H1 (cell line): ENCODE measurements around the gene CHCHD6. TPM values are rescaled to one million over a fixed set of nuclear protein-coding genes. Genes with fewer than 3 reads are reported as not detected.

Experiments used
- CTCF ChIA-PET: fragments of 300-600 bp; sonication (Branson Sonifier 250); formaldehyde crosslinking; loops from one replicate; lab custom pipeline; 2021; ENCODE audit not compliant: partially characterized antibody; lab: Charles Lee
- POLR2A ChIA-PET: fragments of 300-600 bp; sonication (Branson Sonifier 250); formaldehyde crosslinking; loops from one replicate; lab custom pipeline; 2021; ENCODE audit warnings: inconsistent platforms; ENCODE audit not compliant: partially characterized antibody; lab: Charles Lee
- DNase-seq, 2 experiments: peaks; one replicate each; pipeline versions ENCODE4 v3.0.0 to v3.0.0-alpha.2; 2010 to 2022; ENCODE audit warnings: low spot score in 2 of 2, low read depth in 1 of 2, mixed read lengths in 1 of 2
- FAIRE-seq: peaks from 2 replicates; lab custom pipeline; 2011; peaks lifted over from hg19 to GRCh38; lab: Jason Lieb, UNC
- H2AFZ ChIP-seq: 2 replicates; pipeline ENCODE4 v1.8.1; 2012; ENCODE audit warnings: low read length, inconsistent platforms
- H2AK5ac ChIP-seq: 2 replicates; pipeline ENCODE4 v1.6.1; 2013; ENCODE audit warnings: low read depth, low read length
- H2BK120ac ChIP-seq: replicated peaks from 2 replicates; pipeline ENCODE3; 2013; ENCODE audit warnings: low read depth, low read length, inconsistent platforms
- H2BK12ac ChIP-seq: 2 replicates; pipeline ENCODE4 v1.6.1; 2013; ENCODE audit warnings: low read depth, low read length
- H2BK15ac ChIP-seq: 2 replicates; pipeline ENCODE4 v1.6.1; 2013; ENCODE audit warnings: low read length
- H2BK20ac ChIP-seq: 2 replicates; pipeline ENCODE4 v1.6.1; 2013; ENCODE audit warnings: low read length
- H2BK5ac ChIP-seq: 2 replicates; pipeline ENCODE4 v1.6.1; 2013; ENCODE audit warnings: low read depth, low read length
- H3K14ac ChIP-seq: 2 replicates; pipeline ENCODE4 v1.6.1; 2013; ENCODE audit warnings: inconsistent platforms; ENCODE audit not compliant: insufficient read length
- H3K18ac ChIP-seq: 2 replicates; pipeline ENCODE4 v1.6.1; 2013; ENCODE audit warnings: low read length; ENCODE audit errors: extremely low read depth
- H3K23ac ChIP-seq: 2 replicates; pipeline ENCODE4 v1.6.1; 2013; ENCODE audit warnings: inconsistent platforms; ENCODE audit not compliant: insufficient read length
- H3K23me2 ChIP-seq: 2 replicates; pipeline ENCODE4 v1.6.1; 2013; ENCODE audit warnings: low read depth, low read length
- H3K27ac ChIP-seq: 2 replicates; pipeline ENCODE4 v1.6.1; 2011; ENCODE audit warnings: low read depth, low read length, inconsistent platforms
- H3K27me3 ChIP-seq, 4 experiments: replicated peaks in 1 of 4; 1 replicate in 1 of 4; 2 replicates in 3 of 4; pipeline versions ENCODE4 v1.6.1 to v1.8.1; 2011 to 2013; ENCODE audit warnings: low read length in 3 of 4, mild to moderate bottlenecking in 3 of 4, inconsistent platforms in 2 of 4, mixed read lengths in 2 of 4, moderate library complexity in 1 of 4; ENCODE audit not compliant: control insufficient read depth in 3 of 4, insufficient read depth in 3 of 4; ENCODE audit errors: extremely low read depth in 1 of 4
- H3K36me3 ChIP-seq, 4 experiments: 2 replicates each; pipeline versions ENCODE4 v1.6.1 to v1.8.1; 2011 to 2013; ENCODE audit warnings: mild to moderate bottlenecking in 4 of 4, low read length in 3 of 4, moderate library complexity in 2 of 4, control low read depth in 1 of 4, inconsistent platforms in 1 of 4; ENCODE audit not compliant: insufficient read depth in 4 of 4, control insufficient read depth in 2 of 4
- H3K4ac ChIP-seq: replicated peaks from 2 replicates; pipeline ENCODE3; 2013; ENCODE audit warnings: low read length, low read depth, mixed read lengths, inconsistent platforms; ENCODE audit not compliant: insufficient read length
- H3K4me1 ChIP-seq, 4 experiments: replicated peaks in 1 of 4; 1 replicate in 1 of 4; 2 replicates in 3 of 4; pipeline versions ENCODE4 v1.6.1 to v1.8.1; 2011 to 2013; ENCODE audit warnings: low read length in 3 of 4, inconsistent platforms in 2 of 4, mixed read lengths in 1 of 4; ENCODE audit not compliant: insufficient read depth in 4 of 4, control insufficient read depth in 3 of 4
- H3K4me2 ChIP-seq, 2 experiments: 2 replicates each; pipeline versions ENCODE4 v1.6.1 to v1.8.1; 2011 to 2013; ENCODE audit warnings: low read depth in 2 of 2, low read length in 2 of 2, control low read depth in 1 of 2, inconsistent platforms in 1 of 2, mild to moderate bottlenecking in 1 of 2; ENCODE audit not compliant: insufficient read depth in 1 of 2
- H3K4me3 ChIP-seq, 4 experiments: fragments of 200-600, 300-600 bp in 1 of 4; sonication (generic), shearing (Covaris generic), sonication (Bioruptor Twin) in 1 of 4; 2 replicates each; pipeline versions ENCODE4 v1.5.1 to v1.8.1; 2011 to 2016; ENCODE audit warnings: low read length in 4 of 4, low read depth in 3 of 4, control low read depth in 2 of 4, inconsistent platforms in 2 of 4, mild to moderate bottlenecking in 2 of 4, mixed read lengths in 1 of 4, moderate library complexity in 1 of 4; ENCODE audit not compliant: insufficient read depth in 2 of 4; ENCODE audit errors: extremely low read depth in 1 of 4
- H3K56ac ChIP-seq: replicated peaks from 2 replicates; pipeline ENCODE3; 2013; ENCODE audit warnings: low read depth, mild to moderate bottlenecking, mixed read lengths, low read length, inconsistent platforms; ENCODE audit not compliant: insufficient read length
- H3K79me1 ChIP-seq: 2 replicates; pipeline ENCODE4 v1.6.1; 2013; ENCODE audit warnings: low read depth, low read length, control low read depth
- H3K79me2 ChIP-seq, 2 experiments: 2 replicates each; pipeline versions ENCODE4 v1.6.1 to v1.8.1; 2012 to 2013; ENCODE audit warnings: low read length in 2 of 2, mild to moderate bottlenecking in 2 of 2, inconsistent platforms in 1 of 2; ENCODE audit not compliant: insufficient read depth in 2 of 2, control insufficient read depth in 1 of 2
- H3K9ac ChIP-seq, 4 experiments: replicated peaks in 1 of 4; 1 replicate in 1 of 4; 2 replicates in 3 of 4; pipeline versions ENCODE4 v1.6.1 to v1.8.1; 2011 to 2013; ENCODE audit warnings: low read depth in 3 of 4, low read length in 3 of 4, control low read depth in 2 of 4, mild to moderate bottlenecking in 2 of 4, moderate library complexity in 2 of 4, inconsistent platforms in 1 of 4; ENCODE audit errors: extremely low read depth in 1 of 4
- H3K9me3 ChIP-seq, 2 experiments: 2 replicates each; pipeline versions ENCODE4 v1.6.1 to v1.8.1; 2012 to 2013; ENCODE audit warnings: mild to moderate bottlenecking in 2 of 2, moderate library complexity in 2 of 2, control low read depth in 1 of 2, inconsistent platforms in 1 of 2, low read depth in 1 of 2, low read length in 1 of 2, mixed read lengths in 1 of 2; ENCODE audit not compliant: insufficient read depth in 2 of 2
- H4K20me1 ChIP-seq, 2 experiments: replicated peaks in 1 of 2; 2 replicates each; pipeline versions ENCODE3 to v1.8.1; 2011 to 2013; ENCODE audit warnings: inconsistent platforms in 2 of 2, low read length in 2 of 2, mild to moderate bottlenecking in 1 of 2; ENCODE audit not compliant: insufficient read depth in 2 of 2, control insufficient read depth in 1 of 2
- H4K5ac ChIP-seq: 2 replicates; pipeline ENCODE4 v1.6.1; 2013; ENCODE audit warnings: low read length, low read depth, mixed read lengths, inconsistent platforms; ENCODE audit not compliant: insufficient read length
- H4K8ac ChIP-seq: 2 replicates; pipeline ENCODE4 v1.8.0; 2013; ENCODE audit warnings: mild to moderate bottlenecking, moderate library complexity, low read length, inconsistent platforms; ENCODE audit not compliant: insufficient read depth; ENCODE audit errors: extremely low read depth
- H4K91ac ChIP-seq: replicated peaks from 2 replicates; pipeline ENCODE3; 2013; ENCODE audit warnings: low read length, mixed read lengths, inconsistent platforms; ENCODE audit not compliant: insufficient read length
- CEBPB ChIP-seq: IDR thresholded peaks from 2 replicates; pipeline ENCODE4 v1.6.1; 2012; ENCODE audit warnings: low read depth, low read length
- CHD2 ChIP-seq: IDR thresholded peaks from 2 replicates; pipeline ENCODE4 v1.6.1; 2012; ENCODE audit warnings: low read length, improper control_type of control experiment
- CREB1 ChIP-seq: IDR thresholded peaks from 2 replicates; pipeline ENCODE4 v1.6.1; 2012; ENCODE audit warnings: inconsistent platforms
- GABPA ChIP-seq: IDR thresholded peaks from 2 replicates; pipeline ENCODE4 v1.6.1; 2011; ENCODE audit warnings: mild to moderate bottlenecking, low read length, moderate library complexity, borderline replicate concordance; ENCODE audit not compliant: insufficient read depth
- MAFK ChIP-seq: IDR thresholded peaks from 2 replicates; pipeline ENCODE4 v1.6.1; 2012; ENCODE audit warnings: low read depth, mild to moderate bottlenecking, improper control_type of control experiment, low read length
- MAX ChIP-seq: IDR thresholded peaks from 2 replicates; pipeline ENCODE4 v1.6.1; 2012; ENCODE audit warnings: inconsistent platforms
- POLR2A ChIP-seq, 2 experiments: IDR thresholded peaks; 1 replicate in 1 of 2; 2 replicates in 1 of 2; pipeline ENCODE4 v1.6.1; 2011; ENCODE audit warnings: low read depth in 2 of 2, low read length in 2 of 2, mild to moderate bottlenecking in 2 of 2; ENCODE audit errors: control extremely low read depth in 1 of 2
- RNF2 ChIP-seq: fragments of 200-900, 300-1000 bp; sonication (generic); IDR thresholded peaks from 2 replicates; pipeline ENCODE4 v1.7.1; 2016; ENCODE audit warnings: borderline replicate concordance, low read depth, mild to moderate bottlenecking, antibody characterized with exemption, low read length; ENCODE audit not compliant: poor library complexity, severe bottlenecking; ENCODE audit errors: missing control alignments
- RXRA ChIP-seq: IDR thresholded peaks from 2 replicates; pipeline ENCODE4 v1.6.1; 2011; ENCODE audit warnings: low read depth, mild to moderate bottlenecking, low read length, moderate library complexity; ENCODE audit not compliant: insufficient read depth
- SUZ12 ChIP-seq: fragments of 200-600 bp; sonication (generic); IDR thresholded peaks from 2 replicates; pipeline ENCODE4 v1.6.1; 2012; ENCODE audit warnings: mild to moderate bottlenecking, inconsistent platforms, low read length, moderate library complexity, mixed read lengths
- TAF7 ChIP-seq: optimal IDR thresholded peaks from 2 replicates; pipeline ENCODE3; 2011; ENCODE audit warnings: low read depth, mild to moderate bottlenecking, inconsistent platforms, low read length, moderate library complexity, borderline replicate concordance
- TCF12 ChIP-seq: IDR thresholded peaks from 2 replicates; pipeline ENCODE4 v1.6.1; 2011; ENCODE audit warnings: low read depth, mild to moderate bottlenecking, low read length
- USF2 ChIP-seq: IDR thresholded peaks from 2 replicates; pipeline ENCODE4 v1.6.1; 2011; ENCODE audit warnings: low read length, improper control_type of control experiment
- WGBS, 2 experiments: shearing (Covaris generic) in 1 of 2; methylation state at CpG; one replicate each; pipeline versions ENCODE4 v1.1.6 to v1.1.7; 2013 to 2015; ENCODE audit warnings: low lambda C conversion rate in 2 of 2, mixed read lengths in 2 of 2, inconsistent platforms in 1 of 2, low coverage in 1 of 2, missing lambda C conversion rate in 1 of 2; ENCODE audit not compliant: insufficient replicate concordance in 2 of 2, insufficient coverage in 1 of 2, insufficient read length in 1 of 2; ENCODE audit errors: extremely low coverage in 1 of 2, missing lambda C conversion rate in 1 of 2; 5-methylcytosine and 5-hydroxymethylcytosine counted together
- polyA plus RNA-seq, 7 experiments: library from polyadenylated mRNA; depleted of rRNA in 3 of 7; stranded (reverse) in 5 of 7; unstranded in 2 of 7; fragments of >200 nt in 5 of 7; fragments of 200-250 nt in 2 of 7; gene quantifications; 1 replicate in 5 of 7; 2 replicates in 1 of 7; 4 replicates in 1 of 7; pipeline versions ENCODE4 v1.2.1 to v1.2.3, GENCODE V29; 2011 to 2013; ENCODE audit warnings: missing spikeins in 2 of 7, mixed read lengths in 2 of 7
- total RNA-seq: library from RNA; stranded (reverse); fragmentation: NEBNext Ultra II Directional; extraction: Animal tissue kit (Norgen Biotek cat#: 25700); gene quantifications from 2 replicates; pipeline ENCODE4 v1.2.1, GENCODE V29; 2021

Gene CHCHD6
- total and polyA plus RNA-seq, 2 of the 8 experiments (the other 6 are each of a cell fraction or from before 2014, with no cell fraction given), result 32.4 to 37.6 TPM

- Histone ChIP-seq H2BK15ac (no peak overlapping the region), H3K23ac (no peak overlapping the region), H3K9me3 (no peaks in the 10 kb centered on the region), H3K18ac (no peak overlapping the region; the same call in 1 of the 2 replicates), H3K36me3 (peaks cover 0 to 3% (median 0%) of the 10 kb centered on the region in 4 experiments; a peak in 1 of 8 replicates), H2BK12ac (peak overlapping the region; percentile 75; the same call in 1 of the 2 replicates), H3K4me3 (no peak overlapping the region), H2AFZ (no peak overlapping the region), H4K91ac (no peak overlapping the region), H4K20me1 (peaks cover 14 to 36% of the 10 kb centered on the region in 2 experiments), H2BK5ac (peak overlapping the region; percentile 93; the same call in 1 of the 2 replicates), H2BK20ac (no peak overlapping the region), H4K5ac (no peak overlapping the region), H3K4me1 (peaks cover 0 to 20% (median 14%) of the 10 kb centered on the region in 4 experiments; a peak in 6 of 7 replicates), H3K56ac (no peak overlapping the region), H3K23me2 (no peaks in the 10 kb centered on the region), H2AK5ac (no peak overlapping the region), H3K14ac (no peak overlapping the region), H3K4me2 (no peak overlapping the region), H3K27ac (peak overlapping the region; percentile 55; the same call in 1 of the 2 replicates), H3K4ac (no peak overlapping the region), H3K27me3 (no peaks in the 10 kb centered on the region), H3K79me1 (peaks cover 21% of the 10 kb centered on the region), H4K8ac (peak overlapping the region; percentile 41), H3K79me2 (peaks cover 0 to 39% of the 10 kb centered on the region in 2 experiments; a peak in 2 of 4 replicates), H3K9ac (no peak overlapping the region), H2BK120ac (no peak overlapping the region)
- 95% methylated on average over 12 of the region's 12 CpGs; no CpG with 5 or more reads in 1 of the 2 experiments for WGBS, 2 experiments
- DNase-seq, result no peak
- ChIA-PET CTCF (interaction anchor here (0.6 to 1.8 kb wide), 8 partner anchors 10 to 481 kb away, joined by 3 to 11 read pairs (median 4); no protein-coding TSS in a partner anchor), POLR2A (interaction anchor here (0.8 to 2.7 kb wide), 4 partner anchors 11 to 249 kb away, joined by 3 to 9 read pairs (median 3); no protein-coding TSS in a partner anchor)
- FAIRE-seq, result no peak
- TF ChIP-seq CREB1 (no peak), CEBPB (no peak), USF2 (no peak), GABPA (no peak), RNF2 (no peak), MAFK (no peak), POLR2A (IDR thresholded peaks at IDR 0.05; ENCODE audit: control extremely low read depth in 1 of 2, low read depth in 2 of 2, low read length in 2 of 2) (no peak), TAF7 (no peak), MAX (no peak), RXRA (no peak), TCF12 (no peak), SUZ12 (no peak), CHD2 (no peak)
Measured at GRCh38 chr3:127000761-127001160, 296.7 kb downstream of the CHCHD6 start.
